Measurements from ENCODE around the gene PSD4. TPM values are rescaled to one million over a fixed set of nuclear protein-coding genes. Genes with fewer than 3 reads are reported as not detected.
A peak's percentile ranks its signal among the peaks of the same experiment; 100 is the strongest.

The PSD4 gene
- total and polyA plus RNA-seq, 4 donors, result 20.9 to 48.1 (median 29.0) TPM

DNA sequence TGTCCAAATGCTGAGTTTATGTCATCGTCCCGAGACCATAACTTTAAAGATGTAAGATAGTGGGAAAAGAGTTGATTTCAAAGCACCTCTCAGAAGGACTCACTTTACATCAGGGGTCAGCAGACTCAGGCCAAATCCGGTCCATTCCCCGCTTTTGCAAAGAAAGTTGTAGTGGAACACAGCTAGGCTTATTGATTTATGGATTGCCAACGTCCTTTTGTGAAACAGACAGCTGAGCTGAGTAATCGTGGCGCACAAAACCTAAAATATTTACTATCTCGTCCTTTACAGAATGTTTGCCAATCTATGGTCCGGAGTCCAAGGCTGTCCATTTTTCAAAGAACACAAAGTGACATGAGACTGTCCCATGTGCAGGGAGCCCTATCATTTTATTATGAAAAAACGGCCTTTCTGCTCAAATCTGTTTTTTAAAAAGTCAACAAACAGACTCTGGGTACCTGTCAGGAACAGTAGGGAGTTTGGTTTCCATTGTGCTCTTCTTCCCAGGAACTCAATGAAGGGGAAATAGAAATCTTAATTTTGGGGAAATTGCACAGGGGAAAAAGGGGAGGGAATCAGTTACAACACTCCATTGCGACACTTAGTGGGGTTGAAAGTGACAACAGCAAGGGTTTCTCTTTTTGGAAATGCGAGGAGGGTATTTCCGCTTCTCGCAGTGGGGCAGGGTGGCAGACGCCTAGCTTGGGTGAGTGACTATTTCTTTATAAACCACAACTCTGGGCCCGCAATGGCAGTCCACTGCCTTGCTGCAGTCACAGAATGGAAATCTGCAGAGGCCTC is 46.7 kb upstream of the PSD4 start, which contains the start of gene IL1RN:
TSS of gene IL1RN (plus strand) at position 754 of the 801 bp plus-strand sequence. CDS start at position 781, 27 bp downstream.
- H3K9me3 ChIP-seq (ENCODE audit: control insufficient read depth in 4 of 4, insufficient read depth in 3 of 4, low read length in 3 of 4), result no peaks in the 10 kb centered on the region
- peaks cover 0 to 2% (median 0%) of the 10 kb centered on the region in 3 donors for H3K27me3 ChIP-seq (ENCODE audit: control insufficient read depth in 3 of 3, insufficient read depth in 3 of 3, low read length in 2 of 3)
- no peak within 1 kb of the TSS for H3K9ac ChIP-seq (ENCODE audit: insufficient read depth in 1 of 2, low read length in 2 of 2)
- peak within 1 kb of the TSS in 1 of 2 donors; percentile 43 for H3K27ac ChIP-seq (ENCODE audit: low read depth in 1 of 2, low read length in 1 of 2)
- H3K4me3 ChIP-seq, result no peak within 1 kb of the TSS
- TF ChIP-seq, protein P1, sequence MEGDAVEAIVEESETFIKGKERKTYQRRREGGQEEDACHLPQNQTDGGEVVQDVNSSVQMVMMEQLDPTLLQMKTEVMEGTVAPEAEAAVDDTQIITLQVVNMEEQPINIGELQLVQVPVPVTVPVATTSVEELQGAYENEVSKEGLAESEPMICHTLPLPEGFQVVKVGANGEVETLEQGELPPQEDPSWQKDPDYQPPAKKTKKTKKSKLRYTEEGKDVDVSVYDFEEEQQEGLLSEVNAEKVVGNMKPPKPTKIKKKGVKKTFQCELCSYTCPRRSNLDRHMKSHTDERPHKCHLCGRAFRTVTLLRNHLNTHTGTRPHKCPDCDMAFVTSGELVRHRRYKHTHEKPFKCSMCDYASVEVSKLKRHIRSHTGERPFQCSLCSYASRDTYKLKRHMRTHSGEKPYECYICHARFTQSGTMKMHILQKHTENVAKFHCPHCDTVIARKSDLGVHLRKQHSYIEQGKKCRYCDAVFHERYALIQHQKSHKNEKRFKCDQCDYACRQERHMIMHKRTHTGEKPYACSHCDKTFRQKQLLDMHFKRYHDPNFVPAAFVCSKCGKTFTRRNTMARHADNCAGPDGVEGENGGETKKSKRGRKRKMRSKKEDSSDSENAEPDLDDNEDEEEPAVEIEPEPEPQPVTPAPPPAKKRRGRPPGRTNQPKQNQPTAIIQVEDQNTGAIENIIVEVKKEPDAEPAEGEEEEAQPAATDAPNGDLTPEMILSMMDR (IDR thresholded peaks at IDR 0.05; ENCODE audit: control extremely low read depth, extremely low read depth), result no peak
- 57 to 73% methylated on average over 16 of the region's 16 CpGs for WGBS, 2 donors
- DNase-seq, result no peak
- peak; percentile 48 for ATAC-seq (ENCODE audit: insufficient read depth, low FRiP score)
- peaks cover 0 to 4% (median 0%) of the 10 kb centered on the region in 5 donors for H3K4me1 ChIP-seq (ENCODE audit: control insufficient read depth in 5 of 5, insufficient read depth in 5 of 5, low read length in 5 of 5)
- H3K36me3 ChIP-seq (ENCODE audit: control insufficient read depth in 4 of 4, insufficient read depth in 4 of 4, low read length in 4 of 4), result no peaks in the 10 kb centered on the region

- no peak overlapping the region for H3K4me3 ChIP-seq
- peaks cover 0 to 4% (median 0%) of the 10 kb centered on the region in 5 donors for H3K4me1 ChIP-seq (ENCODE audit: control insufficient read depth in 5 of 5, insufficient read depth in 5 of 5, low read length in 5 of 5)
- DNase-seq, result no peak
- WGBS, 2 donors, result 65 to 70% methylated on average over 15 of the region's 15 CpGs
- no peaks in the 10 kb centered on the region for H3K27me3 ChIP-seq (ENCODE audit: control insufficient read depth in 3 of 3, insufficient read depth in 3 of 3, low read length in 2 of 3)
- H3K36me3 ChIP-seq (ENCODE audit: control insufficient read depth in 4 of 4, insufficient read depth in 4 of 4, low read length in 4 of 4), result peaks cover 0 to 3% (median 0%) of the 10 kb centered on the region in 4 donors
- TF ChIP-seq, protein P1 (IDR thresholded peaks at IDR 0.05; ENCODE audit: control extremely low read depth, extremely low read depth), result no peak
- H3K9ac ChIP-seq (ENCODE audit: insufficient read depth in 1 of 2, low read length in 2 of 2), result no peak overlapping the region
- H3K9me3 ChIP-seq (ENCODE audit: control insufficient read depth in 4 of 4, insufficient read depth in 3 of 4, low read length in 3 of 4), result peaks cover 0 to 2% (median 0%) of the 10 kb centered on the region in 4 donors
- ATAC-seq (ENCODE audit: insufficient read depth, low FRiP score), result no peak
- peak overlapping the region in 1 of 2 donors; percentile 43 for H3K27ac ChIP-seq (ENCODE audit: low read depth in 1 of 2, low read length in 1 of 2)
These were observed 45.9 kb upstream of the PSD4 start for GRCh38 chr2:113127646-113128570.

DNA sequence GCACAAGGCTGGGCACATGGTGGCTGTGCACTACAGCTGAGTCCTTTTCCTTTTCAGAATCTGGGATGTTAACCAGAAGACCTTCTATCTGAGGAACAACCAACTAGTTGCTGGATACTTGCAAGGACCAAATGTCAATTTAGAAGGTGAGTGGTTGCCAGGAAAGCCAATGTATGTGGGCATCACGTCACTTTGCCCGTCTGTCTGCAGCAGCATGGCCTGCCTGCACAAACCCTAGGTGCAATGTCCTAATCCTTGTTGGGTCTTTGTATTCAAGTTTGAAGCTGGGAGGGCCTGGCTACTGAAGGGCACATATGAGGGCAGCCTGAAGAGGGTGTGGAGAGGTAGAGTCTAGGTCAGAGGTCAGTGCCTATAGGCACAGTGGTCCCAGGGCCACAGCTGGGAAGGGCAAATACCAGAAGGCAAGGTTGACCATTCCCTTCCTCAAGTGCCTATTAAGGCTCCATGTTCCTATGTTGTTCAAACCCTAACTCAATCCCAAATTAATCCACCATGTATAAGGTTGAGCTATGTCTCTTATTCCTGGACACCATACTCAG is 44.2 kb upstream of the PSD4 start:
- 75 to 93% methylated on average over 2 of the region's 2 CpGs for WGBS, 2 donors
- ATAC-seq (ENCODE audit: insufficient read depth, low FRiP score) (no peak), DNase-seq (no peak)
- Histone ChIP-seq H3K27ac (ENCODE audit: low read depth in 1 of 2, low read length in 1 of 2) (no peak overlapping the region), H3K4me3 (no peak overlapping the region), H3K27me3 (ENCODE audit: control insufficient read depth in 3 of 3, insufficient read depth in 3 of 3, low read length in 2 of 3) (no peaks in the 10 kb centered on the region), H3K4me1 (ENCODE audit: control insufficient read depth in 5 of 5, insufficient read depth in 5 of 5, low read length in 5 of 5) (peaks cover 0 to 3% (median 0%) of the 10 kb centered on the region in 5 donors), H3K36me3 (ENCODE audit: control insufficient read depth in 4 of 4, insufficient read depth in 4 of 4, low read length in 4 of 4) (peaks cover 0 to 3% (median 0%) of the 10 kb centered on the region in 4 donors), H3K9me3 (ENCODE audit: control insufficient read depth in 4 of 4, insufficient read depth in 3 of 4, low read length in 3 of 4) (peaks cover 0 to 2% (median 0%) of the 10 kb centered on the region in 4 donors), H3K9ac (ENCODE audit: insufficient read depth in 1 of 2, low read length in 2 of 2) (no peak overlapping the region)
- TF ChIP-seq, protein P1 (IDR thresholded peaks at IDR 0.05; ENCODE audit: control extremely low read depth, extremely low read depth), result no peak

All from lung (tissue), 12 donors.